ENCODE measurements around the gene PRPSAP2. TPM values are rescaled to one million over a fixed set of nuclear protein-coding genes. Genes with fewer than 3 reads are reported as not detected.

PRPSAP2 gene
- polyA plus RNA-seq, 4 donors: 30.2 to 43.2 (median 30.6) TPM

GRCh38 chr17:18968945-18969887, 111.3 kb downstream of the PRPSAP2 start:
- H3K27me3 ChIP-seq (ENCODE audit: control insufficient read depth in 3 of 3, insufficient read depth in 3 of 3, low read length in 3 of 3): no peaks in the 10 kb centered on the region
- peak overlapping the region; percentile 42 to 89 (median 67) for H3K27ac ChIP-seq (ENCODE audit: low read depth in 1 of 3, low read length in 2 of 3)
- no peak for FAIRE-seq
- 30 to 57% (median 45%) methylated on average over 23 of the region's 23 CpGs for WGBS, 3 donors
- H3K36me3 ChIP-seq (ENCODE audit: control insufficient read depth in 3 of 3, insufficient read depth in 2 of 3, low read depth in 1 of 3, low read length in 3 of 3): peaks cover 5 to 76% (median 5%) of the 10 kb centered on the region in 3 donors
- DNase-seq: peak; percentile 87 to 96
- no peaks in the 10 kb centered on the region for H3K9me3 ChIP-seq (ENCODE audit: control insufficient read depth in 2 of 2, insufficient read depth in 1 of 2, low read depth in 1 of 2, low read length in 1 of 2)
- peaks cover 3 to 39% (median 3%) of the 10 kb centered on the region in 3 donors for H3K4me1 ChIP-seq (ENCODE audit: control insufficient read depth in 3 of 3, insufficient read depth in 2 of 3, low read depth in 1 of 3, low read length in 2 of 3)
- H3K4me3 ChIP-seq (ENCODE audit: low read depth in 1 of 3, low read length in 3 of 3): no peak overlapping the region

GRCh38 chr17:18970582-18971480, 112.9 kb downstream of the PRPSAP2 start:
- WGBS, 3 donors: 69 to 88% (median 84%) methylated on average over 26 to 28 of the region's 28 CpGs
- H3K9me3 ChIP-seq (ENCODE audit: control insufficient read depth in 2 of 2, insufficient read depth in 1 of 2, low read depth in 1 of 2, low read length in 1 of 2): no peaks in the 10 kb centered on the region
- DNase-seq (no peak), FAIRE-seq (no peak)
- peaks cover 5 to 86% (median 7%) of the 10 kb centered on the region in 3 donors for H3K36me3 ChIP-seq (ENCODE audit: control insufficient read depth in 3 of 3, insufficient read depth in 2 of 3, low read depth in 1 of 3, low read length in 3 of 3)
- peak overlapping the region in 1 of 3 donors; percentile 89 for H3K27ac ChIP-seq (ENCODE audit: low read depth in 1 of 3, low read length in 2 of 3)
- peaks cover 3 to 35% (median 3%) of the 10 kb centered on the region in 3 donors for H3K4me1 ChIP-seq (ENCODE audit: control insufficient read depth in 3 of 3, insufficient read depth in 2 of 3, low read depth in 1 of 3, low read length in 2 of 3)
- no peak overlapping the region for H3K4me3 ChIP-seq (ENCODE audit: low read depth in 1 of 3, low read length in 3 of 3)
- no peaks in the 10 kb centered on the region for H3K27me3 ChIP-seq (ENCODE audit: control insufficient read depth in 3 of 3, insufficient read depth in 3 of 3, low read length in 3 of 3)

GRCh38 chr17:18971801-18972200, 113.9 kb downstream of the PRPSAP2 start:
- FAIRE-seq: no peak
- no peak overlapping the region for H3K4me3 ChIP-seq (ENCODE audit: low read depth in 1 of 3, low read length in 3 of 3)
- H3K4me1 ChIP-seq (ENCODE audit: control insufficient read depth in 3 of 3, insufficient read depth in 2 of 3, low read depth in 1 of 3, low read length in 2 of 3): peaks cover 3 to 35% (median 3%) of the 10 kb centered on the region in 3 donors
- no peaks in the 10 kb centered on the region for H3K27me3 ChIP-seq (ENCODE audit: control insufficient read depth in 3 of 3, insufficient read depth in 3 of 3, low read length in 3 of 3)
- no peak for DNase-seq
- H3K27ac ChIP-seq (ENCODE audit: low read depth in 1 of 3, low read length in 2 of 3): no peak overlapping the region
- WGBS, 3 donors: 94 to 98% (median 96%) methylated on average over 7 of the region's 7 CpGs
- no peaks in the 10 kb centered on the region for H3K9me3 ChIP-seq (ENCODE audit: control insufficient read depth in 2 of 2, insufficient read depth in 1 of 2, low read depth in 1 of 2, low read length in 1 of 2)
- peaks cover 5 to 91% (median 7%) of the 10 kb centered on the region in 3 donors for H3K36me3 ChIP-seq (ENCODE audit: control insufficient read depth in 3 of 3, insufficient read depth in 2 of 3, low read depth in 1 of 3, low read length in 3 of 3)

- H3K9me3 ChIP-seq (ENCODE audit: control insufficient read depth in 2 of 2, insufficient read depth in 1 of 2, low read depth in 1 of 2, low read length in 1 of 2): no peaks in the 10 kb centered on the region
- H3K36me3 ChIP-seq (ENCODE audit: control insufficient read depth in 3 of 3, insufficient read depth in 2 of 3, low read depth in 1 of 3, low read length in 3 of 3): peaks cover 8 to 93% (median 16%) of the 10 kb centered on the region in 3 donors
- peaks cover 0 to 9% (median 2%) of the 10 kb centered on the region in 3 donors for H3K4me1 ChIP-seq (ENCODE audit: control insufficient read depth in 3 of 3, insufficient read depth in 2 of 3, low read depth in 1 of 3, low read length in 2 of 3)
- FAIRE-seq: no peak
- WGBS, 3 donors: 88 to 93% (median 92%) methylated on average over 10 of the region's 10 CpGs
- no peak for DNase-seq
- no peak overlapping the region for H3K27ac ChIP-seq (ENCODE audit: low read depth in 1 of 3, low read length in 2 of 3)
- no peaks in the 10 kb centered on the region for H3K27me3 ChIP-seq (ENCODE audit: control insufficient read depth in 3 of 3, insufficient read depth in 3 of 3, low read length in 3 of 3)
- H3K4me3 ChIP-seq (ENCODE audit: low read depth in 1 of 3, low read length in 3 of 3): no peak overlapping the region
Observed at GRCh38 chr17:18974407-18975149, 116.6 kb downstream of the PRPSAP2 start.

GRCh38 chr17:18975597-18975996, 117.7 kb downstream of the PRPSAP2 start:
- peaks cover 8 to 93% (median 16%) of the 10 kb centered on the region in 3 donors for H3K36me3 ChIP-seq (ENCODE audit: control insufficient read depth in 3 of 3, insufficient read depth in 2 of 3, low read depth in 1 of 3, low read length in 3 of 3)
- no peak overlapping the region for H3K4me3 ChIP-seq (ENCODE audit: low read depth in 1 of 3, low read length in 3 of 3)
- H3K9me3 ChIP-seq (ENCODE audit: control insufficient read depth in 2 of 2, insufficient read depth in 1 of 2, low read depth in 1 of 2, low read length in 1 of 2): no peaks in the 10 kb centered on the region
- 89 to 93% (median 92%) methylated on average over 13 of the region's 13 CpGs for WGBS, 3 donors
- no peaks in the 10 kb centered on the region for H3K27me3 ChIP-seq (ENCODE audit: control insufficient read depth in 3 of 3, insufficient read depth in 3 of 3, low read length in 3 of 3)
- FAIRE-seq (no peak), DNase-seq (no peak)
- H3K27ac ChIP-seq (ENCODE audit: low read depth in 1 of 3, low read length in 2 of 3): no peak overlapping the region
- peaks cover 0 to 8% (median 0%) of the 10 kb centered on the region in 3 donors for H3K4me1 ChIP-seq (ENCODE audit: control insufficient read depth in 3 of 3, insufficient read depth in 2 of 3, low read depth in 1 of 3, low read length in 2 of 3)

- no peak for FAIRE-seq
- WGBS, 3 donors: 80 to 84% (median 80%) methylated on average over 4 of the region's 4 CpGs
- H3K27ac ChIP-seq (ENCODE audit: low read depth in 1 of 3, low read length in 2 of 3): no peak overlapping the region
- H3K4me3 ChIP-seq (ENCODE audit: low read depth in 1 of 3, low read length in 3 of 3): no peak overlapping the region
- H3K27me3 ChIP-seq (ENCODE audit: control insufficient read depth in 3 of 3, insufficient read depth in 3 of 3, low read length in 3 of 3): no peaks in the 10 kb centered on the region
- H3K4me1 ChIP-seq (ENCODE audit: control insufficient read depth in 3 of 3, insufficient read depth in 2 of 3, low read depth in 1 of 3, low read length in 2 of 3): peaks cover 0 to 14% (median 0%) of the 10 kb centered on the region in 3 donors
- no peaks in the 10 kb centered on the region for H3K9me3 ChIP-seq (ENCODE audit: control insufficient read depth in 2 of 2, insufficient read depth in 1 of 2, low read depth in 1 of 2, low read length in 1 of 2)
- DNase-seq: no peak
- H3K36me3 ChIP-seq (ENCODE audit: control insufficient read depth in 3 of 3, insufficient read depth in 2 of 3, low read depth in 1 of 3, low read length in 3 of 3): peaks cover 8 to 93% (median 13%) of the 10 kb centered on the region in 3 donors
Observed at GRCh38 chr17:18976201-18976600, 118.3 kb downstream of the PRPSAP2 start.

- FAIRE-seq (no peak), DNase-seq (no peak)
- Histone ChIP-seq H3K27me3 (ENCODE audit: control insufficient read depth in 3 of 3, insufficient read depth in 3 of 3, low read length in 3 of 3) (no peaks in the 10 kb centered on the region), H3K4me1 (ENCODE audit: control insufficient read depth in 3 of 3, insufficient read depth in 2 of 3, low read depth in 1 of 3, low read length in 2 of 3) (peaks cover 0 to 21% (median 0%) of the 10 kb centered on the region in 3 donors), H3K36me3 (ENCODE audit: control insufficient read depth in 3 of 3, insufficient read depth in 2 of 3, low read depth in 1 of 3, low read length in 3 of 3) (peaks cover 3 to 90% (median 13%) of the 10 kb centered on the region in 3 donors), H3K27ac (ENCODE audit: low read depth in 1 of 3, low read length in 2 of 3) (no peak overlapping the region), H3K9me3 (ENCODE audit: control insufficient read depth in 2 of 2, insufficient read depth in 1 of 2, low read depth in 1 of 2, low read length in 1 of 2) (no peaks in the 10 kb centered on the region), H3K4me3 (ENCODE audit: low read depth in 1 of 3, low read length in 3 of 3) (no peak overlapping the region)
- 68 to 82% (median 70%) methylated on average over 4 of the region's 4 CpGs for WGBS, 3 donors
Observed at GRCh38 chr17:18977021-18977420, 119.1 kb downstream of the PRPSAP2 start.

Data from small intestine (tissue), 7 donors.